Epithelial cell of proximal tubule (primary cell): ENCODE results near the gene SHB. TPM values are rescaled to one million over a fixed set of nuclear protein-coding genes. Genes with fewer than 3 reads are reported as not detected.
"Not testable (repeated sequence)": the region's sequence is repeated elsewhere in the genome, so short reads cannot be mapped to it uniquely, and the experiment has no call there.

Experiments
- DNase-seq: peaks from one replicate; pipeline ENCODE4 v3.0.0-alpha.2; 2011; ENCODE audit warnings: low read depth
- H3K4me3 ChIP-seq: 2 replicates; pipeline ENCODE4 v1.5.1; 2011; ENCODE audit warnings: low read depth, mild to moderate bottlenecking, low read length
- CTCF ChIP-seq: conservative IDR thresholded peaks from 2 replicates; pipeline ENCODE4 v1.5.1; 2012; ENCODE audit warnings: low read depth, mild to moderate bottlenecking, low read length
- total RNA-seq: library from RNA; depleted of rRNA; stranded (reverse); fragments of >200 nt; gene quantifications from 2 replicates; pipeline ENCODE4 v1.2.3, GENCODE V29; 2015

The SHB gene
- total RNA-seq, 1 donor from 2014 or later: 32.7 TPM

DNA sequence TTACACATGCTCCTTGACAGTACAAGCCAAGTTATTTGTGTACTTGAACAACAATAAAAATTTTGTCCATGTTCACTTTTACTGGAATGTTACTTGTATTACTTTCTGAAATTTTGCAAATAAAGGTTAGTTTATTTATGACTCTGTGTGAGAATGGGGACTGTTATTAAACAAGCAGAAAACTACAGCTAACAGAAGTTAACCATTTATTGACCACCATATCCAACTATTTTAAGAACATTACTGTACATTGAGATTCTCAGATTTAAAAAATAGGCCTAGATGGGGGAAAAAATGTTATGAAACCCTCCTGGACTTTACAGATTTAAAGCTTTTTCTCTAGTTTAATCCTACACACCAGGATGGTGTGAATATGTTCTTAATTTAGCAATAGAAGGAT is 166.9 kb downstream of the SHB start:
- no peak for DNase-seq
- H3K4me3 ChIP-seq: no peak overlapping the region
- TF ChIP-seq CTCF: no peak

DNA sequence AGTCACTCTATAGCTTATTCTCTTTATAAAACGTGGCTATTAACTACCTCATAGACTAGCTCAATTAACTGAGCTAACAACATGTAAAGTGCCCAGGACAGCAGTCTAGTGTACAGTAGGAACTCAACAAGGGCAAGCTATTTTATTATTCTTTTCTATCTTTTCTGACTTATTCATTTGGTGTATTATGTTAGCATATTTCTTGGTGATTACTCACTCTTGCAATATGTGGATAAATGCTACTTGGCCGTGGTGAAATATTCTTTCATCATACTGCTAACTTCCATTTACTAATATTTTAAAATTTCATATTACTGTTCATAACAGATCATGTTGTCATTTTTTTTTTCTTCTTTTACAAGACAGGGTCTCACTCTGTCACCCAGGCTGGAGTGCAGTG is 170.0 kb downstream of the SHB start:
- no peak for DNase-seq
- no peak overlapping the region for H3K4me3 ChIP-seq
- TF ChIP-seq CTCF: no peak

- DNase-seq: no peak
- TF ChIP-seq CTCF: no peak
These were observed 171.4 kb downstream of the SHB start for GRCh38 chr9:37897665-37898064.

DNA sequence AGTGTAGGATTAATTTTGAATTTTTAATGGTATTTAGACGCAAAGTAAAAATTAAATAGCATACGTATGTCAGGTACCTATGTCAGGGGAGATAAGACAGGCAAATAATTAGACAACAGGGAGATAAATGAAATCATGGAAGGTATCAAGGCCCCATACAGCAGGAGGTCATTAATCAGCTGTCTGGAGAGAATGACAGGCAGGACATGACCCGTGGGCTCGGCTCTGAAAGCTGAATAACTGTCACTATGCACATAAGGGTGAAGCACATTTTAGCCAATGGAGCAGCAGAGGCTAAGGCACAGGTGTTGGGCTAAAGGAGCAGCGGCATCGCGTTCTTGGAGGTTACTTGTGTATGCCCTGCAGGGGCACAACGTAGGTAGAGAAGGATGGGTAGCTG is 177.0 kb downstream of the SHB start:
- no peak for DNase-seq
- H3K4me3 ChIP-seq: no peak overlapping the region
- no peak for TF ChIP-seq CTCF

More at GRCh38 chr9:37897665-37898064, 171.4 kb downstream of the SHB start:
- no peak overlapping the region for H3K4me3 ChIP-seq

GRCh38 chr9:37891042-37891441 is 178.0 kb downstream of the SHB start:
- DNase-seq: not testable (repeated sequence)

GRCh38 chr9:37889536-37889935 is 179.5 kb downstream of the SHB start:
- TF ChIP-seq CTCF: no peak
- DNase-seq: no peak
- no peak overlapping the region for H3K4me3 ChIP-seq

More at GRCh38 chr9:37891042-37891441, 178.0 kb downstream of the SHB start:
- not testable (repeated sequence) for H3K4me3 ChIP-seq

DNA sequence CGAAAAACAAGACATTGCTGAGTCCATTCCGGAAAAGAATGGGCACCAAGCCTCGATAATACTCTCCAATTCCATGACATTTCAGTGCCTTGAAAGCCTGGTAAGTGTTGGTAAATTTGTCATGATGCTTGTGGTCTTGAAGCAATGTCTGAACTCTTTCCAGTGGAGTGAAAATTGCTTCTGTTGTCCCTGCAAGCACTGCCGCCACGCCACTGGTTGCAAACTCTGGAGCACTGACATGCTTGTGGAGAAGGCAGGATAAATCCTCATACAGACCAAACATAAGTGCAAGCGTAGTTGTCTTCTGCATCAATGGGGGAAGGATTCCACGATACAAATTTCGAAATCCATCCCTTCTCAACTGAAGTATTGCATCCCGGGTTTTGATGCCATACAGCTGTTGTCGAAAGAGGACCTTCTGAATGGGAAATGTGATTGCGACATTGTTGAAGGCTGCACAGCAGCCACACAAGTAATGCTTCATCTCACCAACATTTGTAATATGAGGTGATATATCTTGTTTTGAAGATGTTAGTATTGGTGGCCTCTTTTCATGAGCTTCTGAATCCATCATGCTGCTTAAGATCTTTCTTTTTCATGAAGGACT is 180.9 kb downstream of the SHB start:
- not testable (repeated sequence) for DNase-seq, H3K4me3 ChIP-seq

- no peak overlapping the region for H3K4me3 ChIP-seq
- no peak for DNase-seq
- TF ChIP-seq CTCF: no peak
These were observed 188.0 kb downstream of the SHB start for GRCh38 chr9:37880916-37881479.
